Glutamatergic neuron (in vitro differentiated cells): ENCODE data around the gene SCN1B. TPM values are rescaled to one million over a fixed set of nuclear protein-coding genes. Genes with fewer than 3 reads are reported as not detected.
"Not testable (repeated sequence)": the region's sequence is repeated elsewhere in the genome, so short reads cannot be mapped to it uniquely, and the experiment has no call there.

Source experiments
- DNase-seq: peaks from one replicate; pipeline ENCODE4 v3.0.0; 2022
- H3K27ac Mint-ChIP-seq: one replicate; pipeline ENCODE4 v1.8.0; 2020; ENCODE audit warnings: mild to moderate bottlenecking, mixed read lengths, inconsistent platforms; ENCODE audit not compliant: unreplicated experiment
- H3K27me3 Mint-ChIP-seq: one replicate; pipeline ENCODE4 v1.8.0; 2020; ENCODE audit warnings: mild to moderate bottlenecking, moderate library complexity, mixed read lengths, inconsistent platforms; ENCODE audit not compliant: unreplicated experiment
- H3K36me3 Mint-ChIP-seq: one replicate; pipeline ENCODE4 v1.8.0; 2020; ENCODE audit warnings: mild to moderate bottlenecking, mixed read lengths, inconsistent platforms; ENCODE audit not compliant: unreplicated experiment
- H3K4me1 Mint-ChIP-seq: one replicate; pipeline ENCODE4 v1.8.0; 2020; ENCODE audit warnings: mild to moderate bottlenecking, low read depth, mixed read lengths, inconsistent platforms; ENCODE audit not compliant: unreplicated experiment
- H3K4me3 Mint-ChIP-seq: one replicate; pipeline ENCODE4 v1.8.0; 2020; ENCODE audit warnings: mild to moderate bottlenecking, mixed read lengths, inconsistent platforms; ENCODE audit not compliant: unreplicated experiment
- H3K9me3 Mint-ChIP-seq: one replicate; pipeline ENCODE4 v1.8.0; 2020; ENCODE audit warnings: mild to moderate bottlenecking, moderate library complexity, mixed read lengths, inconsistent platforms; ENCODE audit not compliant: unreplicated experiment
- CTCF ChIP-seq: fragments of 200-600 bp; sonication (generic); IDR thresholded peaks from one replicate; pipeline ENCODE4 v1.5.0; 2021; ENCODE audit not compliant: partially characterized antibody, unreplicated experiment
- total RNA-seq: library from RNA; stranded (reverse); fragmentation: NEBNext Ultra II Directional; extraction: Animal tissue kit (Norgen Biotek cat#: 25700); gene quantifications from one replicate; pipeline ENCODE4 v1.2.1, GENCODE V29; 2021; ENCODE audit not compliant: unreplicated experiment

SCN1B gene
- total RNA-seq, 1 donor from 2014 or later, result 12.0 TPM

GRCh38 chr19:34991542-34992333 is 38.5 kb upstream of the SCN1B start:
- Mint-ChIP-seq H3K36me3 (no peaks in the 10 kb centered on the region), H3K27me3 (no peaks in the 10 kb centered on the region), H3K9me3 (peaks cover 3% of the 10 kb centered on the region), H3K4me1 (no peaks in the 10 kb centered on the region), H3K4me3 (no peak overlapping the region), H3K27ac (no peak overlapping the region)
- no peak for TF ChIP-seq CTCF
- no peak for DNase-seq

- H3K4me3 Mint-ChIP-seq, H3K27me3 Mint-ChIP-seq, DNase-seq: not testable (repeated sequence)
Measured at GRCh38 chr19:34992582-34992981, 37.7 kb upstream of the SCN1B start.

GRCh38 chr19:34994286-34994642 is 36.0 kb upstream of the SCN1B start:
- no peak for DNase-seq
- H3K27ac Mint-ChIP-seq, result no peak overlapping the region
- TF ChIP-seq CTCF, result no peak
- H3K36me3 Mint-ChIP-seq, result no peaks in the 10 kb centered on the region
- H3K9me3 Mint-ChIP-seq, result peaks cover 7% of the 10 kb centered on the region
- H3K27me3 Mint-ChIP-seq, result peaks cover 6% of the 10 kb centered on the region
- H3K4me1 Mint-ChIP-seq, result peaks cover 7% of the 10 kb centered on the region
- H3K4me3 Mint-ChIP-seq, result no peak overlapping the region

More at GRCh38 chr19:34992582-34992981, 37.7 kb upstream of the SCN1B start:
- not testable (repeated sequence) for H3K27ac Mint-ChIP-seq, H3K4me1 Mint-ChIP-seq, H3K9me3 Mint-ChIP-seq, H3K36me3 Mint-ChIP-seq

GRCh38 chr19:34994643-34995541 is 35.4 kb upstream of the SCN1B start:
- DNase-seq, result no peak
- H3K4me1 Mint-ChIP-seq, result peaks cover 7% of the 10 kb centered on the region
- H3K9me3 Mint-ChIP-seq, result peaks cover 7% of the 10 kb centered on the region
- no peak for TF ChIP-seq CTCF
- H3K27ac Mint-ChIP-seq, result no peak overlapping the region
- H3K4me3 Mint-ChIP-seq, result no peak overlapping the region
- H3K27me3 Mint-ChIP-seq, result peaks cover 9% of the 10 kb centered on the region
- no peaks in the 10 kb centered on the region for H3K36me3 Mint-ChIP-seq

GRCh38 chr19:34995551-34995950 is 34.7 kb upstream of the SCN1B start:
- Mint-ChIP-seq H3K36me3 (no peaks in the 10 kb centered on the region), H3K4me1 (peaks cover 7% of the 10 kb centered on the region), H3K9me3 (peaks cover 7% of the 10 kb centered on the region), H3K27ac (no peak overlapping the region), H3K4me3 (no peak overlapping the region), H3K27me3 (peaks cover 9% of the 10 kb centered on the region)
- no peak for TF ChIP-seq CTCF
- no peak for DNase-seq
